Cortex of kidney (tissue), 1 donor: ENCODE data around the gene RARA.

ENCODE experiments used
- DNase-seq: peaks from one replicate; lab custom pipeline; 2025; lab: John Stamatoyannopoulos, UW

The RARA gene

GRCh38 chr17:40316571-40317344 is 7.8 kb downstream of the RARA start:
- DNase-seq = no peak

GRCh38 chr17:40317345-40317873 is 8.4 kb downstream of the RARA start:
- no peak for DNase-seq

GRCh38 chr17:40317880-40318829 is 9.2 kb downstream of the RARA start:
- no peak for DNase-seq

- no peak for DNase-seq
These were observed 9.9 kb downstream of the RARA start for GRCh38 chr17:40318830-40319391.

GRCh38 chr17:40319651-40320540 is 10.9 kb downstream of the RARA start:
- no peak for DNase-seq

GRCh38 chr17:40320756-40321523 is 12.0 kb downstream of the RARA start:
- no peak for DNase-seq

- DNase-seq = no peak
These were observed 12.5 kb downstream of the RARA start for GRCh38 chr17:40321524-40321929.

- no peak for DNase-seq
These were observed 13.0 kb downstream of the RARA start for GRCh38 chr17:40321961-40322357.

GRCh38 chr17:40322358-40323315 is 13.7 kb downstream of the RARA start:
- DNase-seq = no peak

- no peak for DNase-seq
These were observed 14.7 kb downstream of the RARA start for GRCh38 chr17:40323391-40324381.

- DNase-seq = no peak
These were observed 16.4 kb downstream of the RARA start for GRCh38 chr17:40325156-40326013.

- no peak for DNase-seq
These were observed 17.2 kb downstream of the RARA start for GRCh38 chr17:40326014-40326831.

GRCh38 chr17:40326832-40327199 is 17.8 kb downstream of the RARA start:
- no peak for DNase-seq

- no peak for DNase-seq
These were observed 18.3 kb downstream of the RARA start for GRCh38 chr17:40327244-40327729.

- DNase-seq = no peak
These were observed 18.9 kb downstream of the RARA start for GRCh38 chr17:40327735-40328385.

- DNase-seq = no peak
These were observed 19.4 kb downstream of the RARA start for GRCh38 chr17:40328386-40328766.
